Psoas muscle (tissue), 8 donors: ENCODE results near the gene ITPR1. TPM values are rescaled to one million over a fixed set of nuclear protein-coding genes. Genes with fewer than 3 reads are reported as not detected.

Source experiments
- ATAC-seq, 4 donors: fragments of 200-7000 bp; cut with Tn5 transposase; one replicate each; pipeline ENCODE4 v1.9.1; 2020; ENCODE audit warnings: moderate library complexity in 3 of 4, mild to moderate bottlenecking in 2 of 4
- DNase-seq, 2 donors: peaks; one replicate each; pipeline ENCODE4 v3.0.0-alpha.2; 2020
- H3K27ac ChIP-seq: fragments of 200-600 bp; one replicate; pipeline ENCODE4 v1.8.0; 2022
- H3K27me3 ChIP-seq, 3 donors: fragments of 200-600 bp in 1 of 3; one replicate each; pipeline versions ENCODE4 v1.6.1 to v1.8.0; 2013 to 2022; ENCODE audit warnings: low read length in 2 of 3, mild to moderate bottlenecking in 2 of 3, moderate library complexity in 1 of 3; ENCODE audit not compliant: insufficient read depth in 3 of 3
- H3K36me3 ChIP-seq, 2 donors: fragments of 200-600 bp in 1 of 2; one replicate each; pipeline versions ENCODE4 v1.6.1 to v1.8.0; 2013 to 2022; ENCODE audit warnings: low read depth in 1 of 2, mild to moderate bottlenecking in 1 of 2, moderate library complexity in 1 of 2; ENCODE audit not compliant: insufficient read depth in 1 of 2
- H3K4me1 ChIP-seq: fragments of 200-600 bp; one replicate; pipeline ENCODE4 v1.8.0; 2022
- H3K4me3 ChIP-seq: fragments of 200-600 bp; one replicate; pipeline ENCODE4 v1.8.0; 2022; ENCODE audit warnings: mild to moderate bottlenecking
- H3K9me3 ChIP-seq: fragments of 200-600 bp; one replicate; pipeline ENCODE4 v1.8.0; 2022
- CTCF ChIP-seq: fragments of 200-600 bp; IDR thresholded peaks from one replicate; pipeline ENCODE4 v1.8.0; 2022; ENCODE audit warnings: antibody characterized with exemption
- WGBS, 3 donors: extraction: QIAGEN DNeasy Blood & Tissue Kit; methylation state at CpG; one replicate each; pipeline versions ENCODE4 v1.1.6 to v1.1.7; 2013; 5-methylcytosine and 5-hydroxymethylcytosine counted together
- intact Hi-C, 2 donors: fragments of 100-400 bp; cut with DNase I; formaldehyde crosslinking; loops; one replicate each; pipeline versions ENCODE4 v1.11.0 to v1.14.2; 2022
- polyA plus RNA-seq, 3 donors: library from polyadenylated mRNA; stranded (reverse); fragments of 200-250 nt; gene quantifications; one replicate each; pipeline ENCODE4 v1.2.3, GENCODE V29; 2013
- total RNA-seq, 4 donors: library from RNA; stranded (reverse); fragmentation: NEBNext Ultra II Directional in 2 of 4; extraction: Animal tissue kit (Norgen Biotek cat#: 25700) in 2 of 4; gene quantifications; one replicate each; pipeline versions ENCODE4 v1.2.1 to v1.2.4, GENCODE V29; 2021 to 2023
- donor health status: healthy with polysubstance abuse.
- donor health status: DM: no; HTN: no; CAD: no; lungs with moderate emphysema.
- donor health status: Bipolar disorder and iron deficiency.
- donor health status: healthy.
- donor health status: DM: yes; HTN: yes; CAD: no.
- donor health status: DM: no; HTN: no; CAD: no.
- donor health status: DM: no; HTN: no; CAD: no.
- donor health status: DM: yes; HTN: yes; CAD: no.

ITPR1 gene
- total and polyA plus RNA-seq, 7 donors = 4.4 to 9.2 (median 8.8) TPM

GRCh38 chr3:4520033-4520816 is 27.1 kb downstream of the ITPR1 start:
- ATAC-seq (no peak), DNase-seq (no peak)
- intact Hi-C loops = no loop called here
- Histone ChIP-seq H3K4me1 (peaks cover 5% of the 10 kb centered on the region), H3K36me3 (no peaks in the 10 kb centered on the region), H3K27me3 (no peaks in the 10 kb centered on the region), H3K4me3 (no peak overlapping the region), H3K9me3 (no peaks in the 10 kb centered on the region), H3K27ac (no peak overlapping the region)
- WGBS, 3 donors = 75 to 90% (median 86%) methylated on average over 5 of the region's 5 CpGs
- TF ChIP-seq CTCF = no peak

GRCh38 chr3:4522947-4523346 is 29.8 kb downstream of the ITPR1 start:
- TF ChIP-seq CTCF = no peak
- no peak for DNase-seq
- Histone ChIP-seq H3K36me3 (no peaks in the 10 kb centered on the region), H3K27me3 (no peaks in the 10 kb centered on the region), H3K4me1 (peaks cover 5% of the 10 kb centered on the region), H3K9me3 (no peaks in the 10 kb centered on the region), H3K27ac (no peak overlapping the region), H3K4me3 (no peak overlapping the region)
- intact Hi-C loops = no loop called here
- ATAC-seq = no peak
- WGBS, 3 donors = 84 to 92% (median 85%) methylated on average over 7 of the region's 7 CpGs

DNA sequence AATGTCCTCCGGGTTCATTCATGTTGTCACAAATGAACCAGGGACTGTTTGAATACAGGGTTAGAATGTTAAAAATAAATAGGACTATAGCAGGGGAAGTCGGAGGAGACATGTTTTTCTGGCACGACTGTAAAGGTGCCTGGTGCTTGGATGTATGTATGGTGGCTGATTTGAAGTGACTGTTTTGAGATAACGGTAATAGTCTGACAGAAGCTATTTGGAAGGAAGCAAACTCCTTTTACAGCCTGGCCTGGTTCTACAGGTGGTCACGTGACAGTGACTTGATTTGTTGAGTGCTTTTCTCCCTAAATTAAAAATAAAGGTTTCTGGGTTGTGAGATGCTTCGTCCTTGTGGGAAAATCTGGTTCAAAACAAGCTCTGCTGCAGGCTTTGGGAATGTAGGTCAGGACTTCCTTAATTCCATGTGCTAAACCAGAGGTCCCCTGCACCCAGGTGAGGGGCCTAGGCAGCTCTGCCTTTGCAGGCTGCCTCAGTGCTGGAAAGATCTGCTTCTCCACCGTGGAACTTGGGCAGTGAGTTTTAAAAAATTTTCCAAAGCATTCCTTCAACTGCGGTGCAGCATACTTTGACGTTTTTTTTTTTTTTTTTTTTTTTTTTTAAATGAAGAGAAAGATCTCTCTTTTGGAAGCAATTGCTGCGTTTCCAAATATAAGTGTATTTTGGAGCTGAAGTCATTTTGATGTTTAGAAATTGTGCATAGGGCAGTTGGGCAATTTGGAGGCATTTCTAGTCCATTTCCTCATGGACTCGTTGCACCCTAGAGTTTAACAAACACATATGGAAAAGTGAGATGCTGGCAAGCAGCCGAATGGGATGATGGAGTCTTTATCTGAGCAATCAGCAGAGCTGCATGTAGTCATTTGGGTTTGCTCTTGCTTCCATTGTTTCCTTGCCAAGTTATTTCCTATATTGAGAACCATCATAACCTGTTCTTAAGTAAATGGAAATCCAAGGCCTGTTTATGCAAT is 30.9 kb downstream of the ITPR1 start:
- Histone ChIP-seq H3K27me3 (no peaks in the 10 kb centered on the region), H3K4me3 (no peak overlapping the region), H3K27ac (no peak overlapping the region), H3K36me3 (no peaks in the 10 kb centered on the region), H3K9me3 (no peaks in the 10 kb centered on the region), H3K4me1 (peaks cover 5% of the 10 kb centered on the region)
- ATAC-seq (no peak), DNase-seq (no peak)
- no peak for TF ChIP-seq CTCF
- intact Hi-C loops = no loop called here
- 49 to 54% (median 52%) methylated on average over 12 of the region's 12 CpGs for WGBS, 3 donors

- H3K27ac ChIP-seq = no peak overlapping the region
- DNase-seq = no peak
- intact Hi-C loops = no loop called here
- no peaks in the 10 kb centered on the region for H3K27me3 ChIP-seq
- no peaks in the 10 kb centered on the region for H3K9me3 ChIP-seq
- 67 to 84% (median 75%) methylated on average over 3 of the region's 3 CpGs for WGBS, 3 donors
- no peak overlapping the region for H3K4me3 ChIP-seq
- no peak for ATAC-seq
- peaks cover 5% of the 10 kb centered on the region for H3K4me1 ChIP-seq
- no peaks in the 10 kb centered on the region for H3K36me3 ChIP-seq
- no peak for TF ChIP-seq CTCF
Observed at GRCh38 chr3:4525560-4526223, 32.5 kb downstream of the ITPR1 start.
